Measurements from ENCODE around the gene GRIK1.

GRIK1 gene

GRCh38 chr21:29928537-29928936, 11.3 kb downstream of the GRIK1 start:
- intact Hi-C loops (cut with DNase I) = no loop called here
- no peak for DNase-seq

DNA sequence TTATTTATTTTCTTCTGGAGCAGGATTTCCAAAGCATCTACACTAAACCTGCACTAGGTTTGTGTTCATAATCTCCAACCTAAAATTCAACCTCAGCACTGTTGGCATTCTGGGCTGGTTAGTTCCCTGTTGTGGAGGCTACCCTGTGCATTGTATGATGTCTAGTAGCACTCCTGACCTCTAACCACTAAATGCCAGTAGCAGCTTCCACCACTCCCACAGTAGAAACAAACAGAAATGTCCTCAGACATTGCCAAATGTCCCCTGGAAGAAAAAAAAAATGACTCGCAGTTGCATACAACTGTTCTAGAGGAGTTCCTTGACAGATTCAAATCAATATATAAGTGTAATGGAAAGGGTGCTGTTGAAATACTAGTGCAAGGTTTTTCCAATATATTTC, 18.9 kb downstream of the GRIK1 start:
- no peak for DNase-seq
- intact Hi-C loops (cut with DNase I) = no loop called here

DNA sequence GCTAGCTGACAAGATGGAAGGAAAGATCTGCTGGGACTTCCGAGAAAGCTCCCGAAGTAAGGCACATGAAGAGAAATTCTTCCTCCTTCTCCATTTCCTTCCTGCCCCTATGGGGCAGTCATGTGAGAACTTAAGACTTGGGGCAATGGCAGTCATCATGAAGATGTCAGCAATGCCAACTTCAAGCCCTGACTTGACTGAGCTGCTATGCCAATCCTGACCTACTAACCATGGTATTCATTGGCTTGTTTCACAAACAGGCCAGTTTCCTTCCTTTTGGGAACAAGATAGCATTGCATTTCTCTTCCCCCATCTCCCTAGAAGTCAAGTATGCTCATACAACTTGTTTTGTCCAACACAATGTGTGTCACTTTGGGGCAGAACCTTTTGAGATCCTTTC, 25.5 kb downstream of the GRIK1 start:
- intact Hi-C loops (cut with DNase I) = no loop called here
- no peak for DNase-seq

DNA sequence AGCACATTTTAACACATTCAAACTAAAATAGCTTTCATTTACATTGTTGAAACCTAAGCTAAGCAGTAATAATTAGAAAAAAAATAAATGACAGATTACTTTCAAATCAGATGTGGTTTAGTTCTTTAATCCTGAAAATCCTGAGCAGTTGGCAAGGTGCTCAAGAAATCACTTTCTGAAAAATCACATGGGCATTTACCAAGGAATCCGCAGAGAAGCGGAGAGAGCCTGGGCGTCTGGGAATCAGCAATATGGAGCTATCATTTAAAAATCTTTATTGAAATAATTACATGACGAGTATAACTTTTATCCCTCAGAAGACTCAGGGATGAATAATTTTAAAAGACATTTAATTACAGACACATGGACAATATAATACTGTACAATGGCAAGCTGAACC, 30.2 kb downstream of the GRIK1 start:
- DNase-seq = no peak
- intact Hi-C loops (cut with DNase I) = no loop called here

DNA sequence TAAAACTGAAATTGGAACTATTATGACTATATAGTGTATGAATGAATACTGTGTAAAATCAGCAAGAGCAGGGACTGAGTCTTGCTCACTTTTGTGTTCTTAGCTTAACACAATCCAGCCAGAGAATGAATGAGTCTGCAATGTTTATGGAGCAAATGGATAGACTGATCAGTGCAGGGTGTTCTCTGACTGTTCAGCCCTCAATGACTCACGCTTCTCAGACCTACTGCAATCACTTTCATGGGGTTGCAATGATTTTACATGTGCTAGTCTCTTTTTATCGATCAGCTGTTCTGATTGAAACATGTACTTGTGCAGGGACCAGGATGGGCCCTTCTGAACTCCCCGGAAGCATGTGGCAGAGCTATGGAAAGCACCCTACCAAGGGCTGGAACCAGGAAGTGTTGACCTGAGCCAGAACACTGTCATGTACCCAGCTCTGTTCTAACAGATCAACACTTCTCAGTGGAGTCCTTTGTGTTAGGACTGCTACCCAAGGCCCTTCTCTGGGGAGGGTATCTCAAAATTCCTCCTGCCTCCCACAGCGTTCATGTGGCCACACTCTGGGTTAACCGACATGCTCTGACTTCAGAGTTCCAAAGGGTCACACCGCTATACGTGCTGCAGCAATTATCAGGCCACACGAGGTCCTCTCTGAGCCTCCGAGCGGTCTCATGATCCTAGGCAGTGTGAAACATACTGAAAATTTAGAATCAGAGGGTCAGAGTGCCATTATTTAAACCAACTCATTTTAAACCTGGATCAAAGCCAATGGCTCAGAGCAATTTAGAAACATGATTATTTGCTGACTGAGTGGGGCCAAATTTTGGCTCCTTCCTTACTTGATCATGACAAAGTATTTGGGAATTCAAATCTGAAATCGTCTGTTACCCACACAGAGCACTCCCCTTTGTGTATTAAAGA, 35.2 kb downstream of the GRIK1 start:
- DNase-seq = no peak
- intact Hi-C loops (cut with DNase I) = no loop called here

GRCh38 chr21:29896884-29897283, 42.9 kb downstream of the GRIK1 start:
- intact Hi-C loops (cut with DNase I) = no loop called here
- DNase-seq = no peak

DNA sequence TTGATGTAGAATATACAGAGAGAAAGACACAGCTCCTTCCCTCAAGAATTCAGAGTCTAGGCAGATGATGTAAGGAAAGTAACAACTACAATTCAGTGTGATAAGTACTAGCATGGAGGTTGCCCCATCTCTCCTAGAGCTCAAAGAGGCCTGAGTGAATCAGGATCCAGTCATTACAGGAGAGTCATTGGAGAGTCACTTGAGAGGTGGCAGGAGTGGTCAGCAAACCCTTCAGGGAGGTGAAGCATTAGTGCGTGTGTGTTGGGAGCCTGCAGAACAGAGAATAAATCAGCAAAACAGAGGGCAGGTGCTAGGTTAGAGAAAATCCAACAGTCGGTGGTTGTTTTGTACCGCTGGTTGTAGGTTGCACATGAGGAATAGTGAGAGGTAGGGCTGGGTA, 46.1 kb downstream of the GRIK1 start:
- intact Hi-C loops (cut with DNase I) = no loop called here

GRCh38 chr21:29892379-29892778, 47.4 kb downstream of the GRIK1 start:
- no peak for DNase-seq
- intact Hi-C loops (cut with DNase I) = no loop called here

More for the DNA sequence above, 46.1 kb downstream of the GRIK1 start:
- no peak for DNase-seq

- intact Hi-C loops (cut with DNase I) = no loop called here
- DNase-seq = no peak
Observed at GRCh38 chr21:29888437-29888836, 51.4 kb downstream of the GRIK1 start.

DNA sequence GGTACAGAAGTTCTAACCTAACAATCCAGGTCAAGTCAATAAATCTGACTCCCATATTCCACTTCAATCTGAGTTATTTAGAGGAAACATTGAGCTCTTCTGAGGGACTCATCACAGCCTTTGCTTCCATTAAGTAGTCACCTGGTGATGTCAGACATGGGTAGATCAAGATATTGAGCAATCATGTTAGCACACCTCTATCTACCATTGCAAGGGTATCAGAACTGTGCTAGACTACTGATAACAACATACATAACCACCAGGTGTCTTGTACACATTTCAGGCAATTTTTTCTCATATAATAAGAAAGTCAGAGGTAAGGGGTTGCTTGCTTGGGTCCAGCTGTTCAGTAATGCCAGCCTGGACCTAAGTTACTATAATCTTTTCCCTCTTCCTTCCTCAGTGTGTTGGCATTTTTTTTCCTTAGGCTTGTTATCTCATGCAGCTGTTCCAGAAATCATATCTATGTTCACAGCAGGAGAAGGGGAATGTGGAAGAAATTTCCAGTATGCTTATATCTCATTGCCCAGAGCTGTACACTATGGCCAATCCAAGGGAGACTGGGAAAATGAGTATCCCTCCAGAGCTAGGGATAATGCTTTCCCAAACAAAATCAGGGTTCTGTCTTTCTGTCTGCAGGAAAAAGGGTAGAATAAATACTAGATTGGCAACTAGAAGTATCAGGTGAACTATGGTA, 52.3 kb downstream of the GRIK1 start:
- intact Hi-C loops (cut with DNase I) = no loop called here
- DNase-seq = no peak

DNA sequence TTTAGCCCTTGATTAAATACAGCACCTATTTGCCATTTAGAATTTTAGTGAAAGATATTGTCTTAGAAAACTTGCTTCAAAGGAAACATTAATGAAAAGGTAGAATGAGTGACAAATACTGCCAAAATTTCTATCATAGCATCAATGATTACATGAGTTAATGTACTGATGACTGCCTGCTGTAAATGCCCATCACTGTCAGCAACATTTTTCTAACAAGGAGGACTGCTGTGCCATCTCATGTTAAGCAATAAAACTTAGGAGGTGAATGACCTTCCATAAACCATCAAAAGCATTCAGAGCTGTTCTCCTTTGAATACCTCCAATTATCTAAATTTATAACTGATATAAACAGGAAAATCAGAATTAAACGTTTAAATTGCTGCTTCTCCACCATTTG, 54.3 kb downstream of the GRIK1 start:
- no peak for DNase-seq
- intact Hi-C loops (cut with DNase I) = no loop called here

DNA sequence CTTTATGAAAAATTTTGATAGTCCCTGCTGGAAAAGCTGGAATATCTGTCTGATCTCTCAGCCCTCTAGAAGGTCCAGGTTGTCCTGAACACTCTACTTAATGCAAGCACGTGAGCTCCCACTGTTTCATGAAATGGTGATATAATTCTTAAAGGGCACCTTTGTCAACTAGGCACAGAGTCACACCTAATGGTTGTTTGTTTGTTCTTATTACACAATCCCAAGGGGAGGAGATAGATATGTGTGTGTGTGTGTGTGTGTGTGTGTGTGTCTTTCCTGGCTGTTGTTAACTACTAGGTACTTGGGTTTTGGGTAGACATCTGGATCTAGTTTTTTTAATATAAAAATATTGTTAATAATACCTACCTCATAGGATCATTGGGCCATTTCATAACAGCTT, 63.9 kb downstream of the GRIK1 start:
- intact Hi-C loops (cut with DNase I) = no loop called here
- no peak for DNase-seq

DNA sequence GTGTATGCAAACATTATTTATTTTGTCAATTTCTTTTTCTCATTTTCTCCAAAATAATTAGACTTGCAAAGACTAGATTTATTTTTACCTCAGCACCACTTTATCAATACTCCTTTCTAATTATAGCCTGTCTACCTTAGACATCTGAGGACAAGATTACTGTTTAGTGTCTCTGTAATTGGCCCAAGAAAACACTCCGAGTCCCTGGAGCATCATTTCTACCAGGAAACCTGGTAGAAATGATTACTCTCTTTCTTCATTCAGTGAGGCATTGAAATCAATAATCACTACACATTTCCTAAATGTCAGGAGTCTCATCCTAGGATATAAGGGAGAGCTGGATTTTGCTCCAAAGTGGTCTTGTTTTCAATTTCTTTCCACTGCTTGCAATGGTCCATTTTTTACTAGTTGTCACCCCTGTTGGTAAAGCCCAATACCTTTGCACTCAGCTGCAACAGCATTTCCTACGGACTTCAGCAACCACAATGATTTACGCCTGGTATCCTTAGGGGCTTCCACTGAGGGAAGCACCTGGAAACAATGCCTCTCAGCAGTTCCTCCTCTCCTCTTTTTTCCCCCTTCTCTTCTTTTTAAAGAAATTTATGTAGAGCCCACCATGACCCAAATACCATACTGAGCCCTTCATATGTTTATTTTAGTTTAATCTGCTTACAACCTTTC, 64.6 kb downstream of the GRIK1 start:
- DNase-seq = no peak
- intact Hi-C loops (cut with DNase I) = no loop called here

DNA sequence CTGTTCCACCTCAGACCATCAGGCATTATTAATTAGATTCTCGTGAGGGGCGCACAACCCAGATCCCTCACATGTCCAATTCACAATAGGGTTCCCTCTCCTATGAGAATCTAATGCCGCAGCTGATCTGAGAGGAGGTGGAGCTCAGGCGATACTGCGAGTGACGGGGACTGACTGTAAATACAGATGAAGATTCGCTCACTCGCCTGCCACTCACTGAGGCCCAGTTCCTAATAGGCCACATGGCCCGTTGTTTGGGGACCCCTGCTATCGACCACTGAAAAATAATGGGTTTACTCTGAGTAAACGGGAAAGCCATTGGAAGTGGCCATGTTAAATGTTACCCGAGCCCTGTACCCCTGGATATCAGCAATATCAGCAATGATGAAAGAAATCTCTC, 65.9 kb downstream of the GRIK1 start:
- intact Hi-C loops (cut with DNase I) = no loop called here
- no peak for DNase-seq

DNA sequence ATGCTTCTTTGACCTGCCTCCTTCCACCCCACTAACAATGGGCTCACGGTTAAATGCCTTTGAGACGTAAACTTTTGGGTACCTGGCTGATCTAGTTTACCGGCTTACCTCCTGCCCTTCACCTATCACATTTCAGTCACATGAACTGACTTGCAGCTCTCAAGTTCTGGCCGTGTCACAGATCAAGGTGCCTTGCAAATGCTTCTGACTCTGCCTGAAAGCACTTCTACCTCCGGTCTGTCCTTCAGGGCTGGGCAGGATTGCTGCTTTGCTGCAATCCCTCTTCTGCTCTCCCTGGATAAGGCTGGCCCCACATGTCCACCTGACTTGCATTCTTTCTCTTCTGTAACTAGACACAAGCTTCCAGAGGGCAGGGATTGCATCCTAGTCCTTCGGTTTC, 69.0 kb downstream of the GRIK1 start:
- DNase-seq = no peak

GRCh38 chr21:29867796-29868195, 72.0 kb downstream of the GRIK1 start:
- intact Hi-C loops (cut with DNase I) = no loop called here
- no peak for DNase-seq

More for the DNA sequence above, 69.0 kb downstream of the GRIK1 start:
- intact Hi-C loops (cut with DNase I) = no loop called here

DNA sequence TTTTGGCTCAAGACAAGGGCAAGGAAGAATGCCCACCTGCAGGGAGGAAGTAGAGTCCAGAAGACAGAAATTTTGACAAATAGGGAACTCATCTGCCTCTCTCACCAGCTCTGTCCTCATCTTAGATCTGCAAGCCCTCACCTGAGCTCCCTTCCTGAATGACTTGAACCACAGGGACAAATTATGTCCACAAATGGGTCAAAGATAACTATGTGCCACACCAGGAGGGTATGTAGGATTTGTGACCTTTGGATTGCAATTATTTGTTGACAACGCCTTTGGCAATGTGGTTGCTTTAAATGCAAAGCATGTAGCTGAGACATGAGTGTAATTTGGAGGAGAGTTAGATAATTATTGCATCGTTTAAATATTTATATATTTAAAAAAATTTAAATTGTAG, 79.5 kb downstream of the GRIK1 start:
- intact Hi-C loops (cut with DNase I) = no loop called here
- DNase-seq = no peak

DNA sequence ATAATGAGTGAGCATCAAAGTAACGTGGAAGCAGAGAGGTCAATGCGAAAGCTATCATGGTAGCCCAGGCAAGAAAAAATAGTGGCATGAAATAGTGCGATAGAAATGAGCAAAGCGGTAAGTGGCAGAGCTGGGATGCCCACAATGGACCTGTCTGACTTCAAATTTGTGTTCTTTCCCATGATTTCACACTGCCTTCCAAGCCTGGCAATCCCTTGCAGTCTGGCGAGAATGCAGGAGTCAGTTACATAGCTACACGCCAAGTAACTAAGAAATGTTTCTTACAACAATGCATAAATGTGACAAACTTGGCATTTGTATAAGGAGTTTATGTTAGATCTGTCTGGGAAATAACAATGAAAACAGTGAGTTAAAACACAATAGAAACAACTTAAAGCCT, 82.6 kb downstream of the GRIK1 start:
- no peak for DNase-seq
- intact Hi-C loops (cut with DNase I) = no loop called here

- intact Hi-C loops (cut with DNase I) = no loop called here
- DNase-seq = no peak
Observed at GRCh38 chr21:29854795-29855194, 85.0 kb downstream of the GRIK1 start.

- intact Hi-C loops (cut with DNase I) = no loop called here
- DNase-seq = no peak
Observed at GRCh38 chr21:29851611-29852010, 88.2 kb downstream of the GRIK1 start.

Data from head of caudate nucleus (tissue), 42 donors.